ENCODE measurements around the gene SMURF1. TPM values are rescaled to one million over a fixed set of nuclear protein-coding genes. Genes with fewer than 3 reads are reported as not detected.
A peak's percentile ranks its signal among the peaks of the same experiment; 100 is the strongest.

SMURF1 gene
- total and polyA plus RNA-seq, 2 experiments from 2014 or later: 6.8 to 19.1 TPM

DNA sequence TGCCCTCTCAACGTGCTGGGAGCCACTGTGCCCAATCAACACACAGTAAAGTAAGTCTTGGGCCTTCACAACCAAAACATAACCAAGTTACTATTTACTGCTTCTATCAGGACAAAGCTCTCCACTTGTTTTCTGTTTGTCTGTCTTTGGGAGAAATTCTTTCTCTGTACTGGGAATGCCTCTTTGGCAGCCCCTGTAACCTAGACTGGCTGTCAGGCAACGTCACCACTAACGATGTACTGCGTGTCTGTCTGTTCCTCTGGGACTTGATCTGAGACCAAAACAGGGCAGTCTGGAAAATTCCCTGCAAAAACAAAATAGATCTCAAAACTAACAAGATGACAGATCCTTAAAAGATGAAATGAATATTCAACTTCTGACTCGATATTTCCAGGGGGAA is 113.0 kb downstream of the SMURF1 start:
- DNase-seq: no peak
- Histone ChIP-seq H3K9me2 (ENCODE audit: insufficient read depth) (no peaks in the 10 kb centered on the region), H3K9ac (no peak overlapping the region), H3K4me3 (no peak overlapping the region), H3K79me2 (ENCODE audit: insufficient read depth) (peaks cover 10% of the 10 kb centered on the region; the same call in 1 of the 2 replicates), H2AFZ (no peak overlapping the region), H3K4me2 (ENCODE audit: unreplicated experiment) (no peak overlapping the region), H3K9me3 (ENCODE audit: low read depth) (no peaks in the 10 kb centered on the region), H4K20me1 (ENCODE audit: insufficient read depth) (0 out of 2 replicates have a peak, but pooled peaks cover 1% of the 10 kb centered on the region), H3K27me3 (replicated peaks; ENCODE audit: insufficient read depth) (no peaks in the 10 kb centered on the region), H3K36me3 (ENCODE audit: low read depth) (peaks cover 39% of the 10 kb centered on the region), H3F3A (ENCODE audit: insufficient read depth) (peaks cover 42% of the 10 kb centered on the region), H3K27ac (no peak overlapping the region), H3K4me1 (ENCODE audit: insufficient read depth) (no peaks in the 10 kb centered on the region)
- 34% methylated on average over 5 of the region's 5 CpGs for WGBS, 2 experiments (ENCODE audit: low coverage in 1 of 2, low lambda C conversion rate in 2 of 2, missing lambda C conversion rate in 2 of 2)
- no peak for TF ChIP-seq EZH2 (IDR thresholded peaks at IDR 0.05; ENCODE audit: insufficient read depth, poor library complexity, severe bottlenecking)
- TF ChIP-seq EZH2phosphoT487 (IDR thresholded peaks at IDR 0.05; ENCODE audit: insufficient read depth, low read depth): no peak
- in situ Hi-C loops (cut with MboI): no loop called here

DNA sequence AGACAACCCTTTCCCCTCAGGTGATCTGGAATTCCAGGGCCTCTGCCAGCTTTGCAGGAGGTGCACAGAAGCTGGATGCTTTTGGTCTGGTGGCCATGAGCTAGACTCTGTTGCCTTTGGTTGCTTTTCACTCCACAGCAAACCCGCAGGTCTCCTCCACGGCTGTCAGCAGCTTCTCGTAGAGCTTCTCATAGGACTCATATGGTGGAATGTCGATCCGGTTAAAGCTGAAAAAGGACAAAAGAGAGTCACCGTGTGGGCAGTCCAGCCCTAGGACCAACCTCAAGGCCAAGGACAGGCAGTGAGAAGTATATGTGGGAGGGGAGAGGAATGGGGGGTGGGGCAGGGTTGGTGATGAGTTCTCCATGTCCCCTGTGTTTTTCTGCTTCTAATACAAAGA is 113.5 kb downstream of the SMURF1 start:
- TF ChIP-seq EZH2phosphoT487 (IDR thresholded peaks at IDR 0.05; ENCODE audit: insufficient read depth, low read depth) (no peak), EZH2 (IDR thresholded peaks at IDR 0.05; ENCODE audit: insufficient read depth, poor library complexity, severe bottlenecking) (no peak)
- H3K79me2 ChIP-seq (ENCODE audit: insufficient read depth): peaks cover 14% of the 10 kb centered on the region; the same call in 1 of the 2 replicates
- no peak overlapping the region for H3K4me2 ChIP-seq (ENCODE audit: unreplicated experiment)
- 89% methylated on average over 6 of the region's 6 CpGs for WGBS, 2 experiments (ENCODE audit: low coverage in 1 of 2, low lambda C conversion rate in 2 of 2, missing lambda C conversion rate in 2 of 2)
- no peak for DNase-seq
- H3K9me3 ChIP-seq (ENCODE audit: low read depth): no peaks in the 10 kb centered on the region
- H2AFZ ChIP-seq: no peak overlapping the region
- no peaks in the 10 kb centered on the region for H3K27me3 ChIP-seq (replicated peaks; ENCODE audit: insufficient read depth)
- no peak overlapping the region for H3K27ac ChIP-seq
- H3K9ac ChIP-seq: no peak overlapping the region
- H3K9me2 ChIP-seq (ENCODE audit: insufficient read depth): no peaks in the 10 kb centered on the region
- H3K4me1 ChIP-seq (ENCODE audit: insufficient read depth): no peaks in the 10 kb centered on the region
- H3F3A ChIP-seq (ENCODE audit: insufficient read depth): peaks cover 37% of the 10 kb centered on the region
- H3K4me3 ChIP-seq: no peak overlapping the region
- no peaks in the 10 kb centered on the region for H4K20me1 ChIP-seq (ENCODE audit: insufficient read depth)
- peaks cover 39% of the 10 kb centered on the region for H3K36me3 ChIP-seq (ENCODE audit: low read depth)
- in situ Hi-C loops (cut with MboI): no loop called here

DNA sequence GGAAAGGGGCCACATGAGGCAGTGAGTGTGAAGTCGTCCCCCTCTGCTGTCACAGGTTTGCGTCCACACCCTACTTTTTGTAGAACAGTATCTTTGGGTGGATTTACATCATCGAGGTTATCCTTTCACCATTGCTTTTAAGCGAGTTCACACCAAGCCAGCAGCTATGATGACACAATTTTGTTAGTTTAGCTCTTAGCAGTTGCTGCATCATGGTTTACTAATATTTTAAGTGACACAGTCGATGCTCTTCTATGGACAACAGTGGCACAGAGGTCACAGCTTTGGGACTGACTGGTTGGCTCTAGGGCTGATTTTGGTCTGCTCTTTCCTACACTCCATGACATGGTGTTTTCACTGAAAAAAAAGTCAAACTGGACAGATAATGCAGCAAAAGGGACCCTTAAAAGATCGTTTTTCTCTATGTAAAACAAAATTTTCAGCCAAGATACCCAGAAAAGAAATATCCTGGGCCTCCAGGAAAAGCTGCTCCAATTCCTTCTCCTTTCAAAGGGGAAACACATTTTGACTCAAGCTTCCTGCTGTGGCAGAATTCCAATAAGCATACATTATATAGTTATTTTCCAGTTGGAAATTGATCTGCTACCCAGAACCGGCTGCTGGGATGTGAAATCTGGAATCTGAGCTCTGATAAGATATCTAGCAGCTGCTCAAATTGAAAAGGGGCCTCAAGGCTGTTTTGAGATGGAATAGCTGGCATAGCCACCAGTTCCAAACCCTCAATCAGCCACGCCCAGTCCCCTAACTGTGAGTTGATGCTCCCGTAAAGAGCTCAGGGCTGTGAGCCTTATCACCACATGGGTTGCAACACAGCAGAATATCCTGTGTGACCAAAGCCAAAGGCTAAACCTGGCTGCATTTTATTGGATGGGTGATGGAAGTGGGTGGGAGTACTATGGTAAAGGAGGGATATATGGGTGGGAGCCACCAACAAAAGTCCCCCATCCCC is 114.2 kb downstream of the SMURF1 start:
- H4K20me1 ChIP-seq (ENCODE audit: insufficient read depth): no peaks in the 10 kb centered on the region
- no peaks in the 10 kb centered on the region for H3K9me3 ChIP-seq (ENCODE audit: low read depth)
- peaks cover 15% of the 10 kb centered on the region; the same call in 1 of the 2 replicates for H3K79me2 ChIP-seq (ENCODE audit: insufficient read depth)
- no peaks in the 10 kb centered on the region for H3K4me1 ChIP-seq (ENCODE audit: insufficient read depth)
- H3K36me3 ChIP-seq (ENCODE audit: low read depth): peaks cover 41% of the 10 kb centered on the region
- TF ChIP-seq EZH2phosphoT487 (IDR thresholded peaks at IDR 0.05; ENCODE audit: insufficient read depth, low read depth) (no peak), EZH2 (IDR thresholded peaks at IDR 0.05; ENCODE audit: insufficient read depth, poor library complexity, severe bottlenecking) (no peak)
- peak overlapping the region; percentile 21; the same call in 1 of the 2 replicates for H3K27ac ChIP-seq
- no peak overlapping the region for H3K4me2 ChIP-seq (ENCODE audit: unreplicated experiment)
- H3K4me3 ChIP-seq: no peak overlapping the region
- 88 to 89% methylated on average over 9 of the region's 9 CpGs for WGBS, 2 experiments (ENCODE audit: low coverage in 1 of 2, low lambda C conversion rate in 2 of 2, missing lambda C conversion rate in 2 of 2)
- no peaks in the 10 kb centered on the region for H3K9me2 ChIP-seq (ENCODE audit: insufficient read depth)
- no peak overlapping the region for H2AFZ ChIP-seq
- DNase-seq: peak; percentile 8
- H3K9ac ChIP-seq: no peak overlapping the region
- in situ Hi-C loops (cut with MboI): no loop called here
- H3F3A ChIP-seq (ENCODE audit: insufficient read depth): peaks cover 35% of the 10 kb centered on the region
- no peaks in the 10 kb centered on the region for H3K27me3 ChIP-seq (replicated peaks; ENCODE audit: insufficient read depth)

DNA sequence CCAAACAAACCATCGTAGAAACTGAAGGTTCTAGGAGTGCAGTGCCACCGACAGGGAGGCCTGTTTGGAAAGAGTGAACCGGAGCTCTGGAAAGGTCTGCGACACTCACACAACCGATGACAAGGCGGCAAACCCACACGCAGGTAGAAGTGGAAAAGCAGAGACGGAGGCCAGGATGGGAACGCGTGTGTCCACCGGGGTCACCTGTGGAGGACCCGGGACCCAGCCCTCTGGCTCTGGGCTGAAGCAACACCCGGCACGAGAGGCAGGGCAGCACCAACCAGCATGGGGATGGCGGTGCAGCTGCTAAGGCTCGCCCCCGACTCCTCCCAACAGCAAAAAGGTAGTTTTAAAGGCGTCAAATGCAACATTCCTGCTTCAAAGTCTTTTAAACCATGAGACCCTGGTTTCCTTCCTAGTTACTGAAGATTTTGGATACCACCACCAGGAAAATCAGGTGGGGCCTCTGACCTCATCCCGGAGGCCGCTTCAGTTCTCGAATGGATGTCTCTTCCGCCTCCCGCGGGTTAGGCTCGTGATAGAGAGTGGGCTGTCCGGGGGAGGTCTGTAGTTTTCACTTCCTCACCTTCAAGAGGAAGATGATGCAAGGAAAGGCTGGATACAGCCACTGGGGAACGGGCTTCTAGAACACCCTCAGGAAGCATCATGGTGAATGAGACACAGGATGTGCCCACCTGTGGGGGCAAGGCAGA is 115.5 kb downstream of the SMURF1 start:
- no peaks in the 10 kb centered on the region for H3K4me1 ChIP-seq (ENCODE audit: insufficient read depth)
- no peak for TF ChIP-seq EZH2 (IDR thresholded peaks at IDR 0.05; ENCODE audit: insufficient read depth, poor library complexity, severe bottlenecking)
- H2AFZ ChIP-seq: no peak overlapping the region
- peaks cover 40% of the 10 kb centered on the region for H3F3A ChIP-seq (ENCODE audit: insufficient read depth)
- no peaks in the 10 kb centered on the region for H3K9me2 ChIP-seq (ENCODE audit: insufficient read depth)
- in situ Hi-C loops (cut with MboI): no loop called here
- 96 to 97% methylated on average over 26 to 27 of the region's 27 CpGs for WGBS, 2 experiments (ENCODE audit: low coverage in 1 of 2, low lambda C conversion rate in 2 of 2, missing lambda C conversion rate in 2 of 2)
- H3K9ac ChIP-seq: no peak overlapping the region
- no peaks in the 10 kb centered on the region for H3K27me3 ChIP-seq (replicated peaks; ENCODE audit: insufficient read depth)
- H3K27ac ChIP-seq: no peak overlapping the region
- no peak overlapping the region for H3K4me3 ChIP-seq
- no peak for DNase-seq
- no peaks in the 10 kb centered on the region for H4K20me1 ChIP-seq (ENCODE audit: insufficient read depth)
- H3K79me2 ChIP-seq (ENCODE audit: insufficient read depth): peaks cover 28% of the 10 kb centered on the region
- peaks cover 42% of the 10 kb centered on the region for H3K36me3 ChIP-seq (ENCODE audit: low read depth)
- no peaks in the 10 kb centered on the region for H3K9me3 ChIP-seq (ENCODE audit: low read depth)
- no peak overlapping the region for H3K4me2 ChIP-seq (ENCODE audit: unreplicated experiment)

Measured in GM23248 (cell line).